ENCODE results near the gene FAM90A1. TPM values are rescaled to one million over a fixed set of nuclear protein-coding genes. Genes with fewer than 3 reads are reported as not detected.
"Not testable (repeated sequence)": the region's sequence is repeated elsewhere in the genome, so short reads cannot be mapped to it uniquely, and the experiment has no call there.

The FAM90A1 gene
- total RNA-seq, 1 experiment from 2014 or later: 0.09 TPM

DNA sequence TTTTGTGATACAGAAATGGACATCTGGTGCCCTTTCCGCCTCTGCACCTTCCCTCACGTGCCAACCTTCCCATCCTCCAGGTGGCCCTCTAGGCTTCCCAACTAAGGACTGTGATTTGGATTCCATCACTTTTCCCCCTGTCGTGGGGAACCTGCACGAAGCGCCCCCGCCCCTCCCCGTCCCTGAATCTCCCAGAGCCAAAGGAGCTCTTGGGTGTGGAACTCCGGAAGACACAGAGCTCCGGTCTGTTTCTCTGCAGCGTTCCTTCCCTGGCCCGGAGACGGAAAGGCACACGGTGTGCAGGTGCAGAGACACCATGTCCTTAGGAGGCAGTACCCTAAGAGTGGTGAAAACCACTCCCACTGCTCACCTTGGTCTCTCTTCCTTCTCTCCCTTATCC is 3.8 kb downstream of the FAM90A1 start:
- not testable (repeated sequence) for H3K4ac ChIP-seq (ENCODE audit: low read depth, low read length); H2BK15ac ChIP-seq (ENCODE audit: low read depth, low read length); H3K14ac ChIP-seq (ENCODE audit: insufficient read depth, low read length); H3K9me3 Mint-ChIP-seq; H3K56ac ChIP-seq (ENCODE audit: insufficient read length, low read depth, low read length); H2BK20ac ChIP-seq (ENCODE audit: low read depth, low read length, poor library complexity, severe bottlenecking); H2AFZ ChIP-seq (ENCODE audit: low read length); H3K4me2 ChIP-seq (ENCODE audit: insufficient read depth, insufficient read length, low read length); H2BK12ac ChIP-seq (ENCODE audit: insufficient read length, low read depth, low read length); H3K27ac ChIP-seq (ENCODE audit: insufficient read length, low read depth, low read length); H3K79me2 ChIP-seq (ENCODE audit: insufficient read depth, low read length); H4K91ac ChIP-seq (ENCODE audit: insufficient read length, low read depth, low read length); H3K36me3 Mint-ChIP-seq (ENCODE audit: insufficient read depth in 1 of 3, low read depth in 3 of 3); H3K23ac ChIP-seq (ENCODE audit: insufficient read length, low read depth, low read length); H4K5ac ChIP-seq (ENCODE audit: insufficient read length, low read depth, low read length); H3K9me3 ChIP-seq (ENCODE audit: control insufficient read depth, low read depth, low read length); H3K23me2 ChIP-seq (ENCODE audit: insufficient read length, low read depth, low read length, poor library complexity, severe bottlenecking); H3K27ac Mint-ChIP-seq; H3K4me3 Mint-ChIP-seq; H2BK120ac ChIP-seq (ENCODE audit: low read depth, low read length, poor library complexity, severe bottlenecking); H4K8ac ChIP-seq (replicated peaks; ENCODE audit: insufficient read length, low read depth, low read length); H3K79me1 ChIP-seq (ENCODE audit: insufficient read depth, low read depth, low read length, poor library complexity, severe bottlenecking); H4K20me1 ChIP-seq (ENCODE audit: control insufficient read depth, insufficient read depth, insufficient read length); H3K9ac ChIP-seq (ENCODE audit: extremely low read depth, insufficient read length, low read length); H2BK5ac ChIP-seq (ENCODE audit: insufficient read length, low read length); H3K18ac ChIP-seq (ENCODE audit: insufficient read length, low read depth, low read length); H3K4me1 ChIP-seq (ENCODE audit: insufficient read depth, low read length); H3K27me3 ChIP-seq (ENCODE audit: insufficient read depth, low read length); DNase-seq; H3T11ph ChIP-seq (ENCODE audit: low read length); H2AK5ac ChIP-seq (ENCODE audit: insufficient read length, low read length)
- peaks cover 20% of the 10 kb centered on the region for H3K27me3 Mint-ChIP-seq (ENCODE audit: low read depth)
- peaks cover 12 to 18% of the 10 kb centered on the region in 2 experiments for H3K4me1 Mint-ChIP-seq
- WGBS (ENCODE audit: extremely low coverage, insufficient read length, low lambda C conversion rate): no CpG with 5 or more reads among the region's 13 CpGs

DNA sequence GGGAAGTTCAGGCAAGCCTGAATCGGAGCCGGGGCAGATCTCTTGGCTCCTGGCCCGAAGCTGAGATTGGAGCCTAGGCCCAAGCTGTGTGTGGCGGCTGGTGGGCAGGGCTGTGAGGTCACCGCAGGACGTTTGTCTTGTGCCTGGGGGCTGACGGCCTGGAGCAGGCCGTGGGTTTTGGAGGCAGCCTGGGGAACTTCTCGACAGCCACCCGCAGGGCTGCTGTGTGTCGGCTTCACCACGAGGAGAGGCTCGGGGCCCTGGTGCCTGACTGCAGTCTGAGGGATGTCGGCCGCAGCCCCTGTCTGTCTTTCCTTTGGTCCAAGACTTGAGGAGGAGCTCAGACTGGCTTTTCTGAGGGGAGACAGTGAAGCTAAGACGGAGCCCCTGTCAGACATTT is 5.1 kb downstream of the FAM90A1 start:
- not testable (repeated sequence) for H2BK20ac ChIP-seq (ENCODE audit: low read depth, low read length, poor library complexity, severe bottlenecking); H3K36me3 Mint-ChIP-seq (ENCODE audit: insufficient read depth in 1 of 3, low read depth in 3 of 3); H3K27ac Mint-ChIP-seq; H3K4me2 ChIP-seq (ENCODE audit: insufficient read depth, insufficient read length, low read length); H4K20me1 ChIP-seq (ENCODE audit: control insufficient read depth, insufficient read depth, insufficient read length); DNase-seq; H2BK120ac ChIP-seq (ENCODE audit: low read depth, low read length, poor library complexity, severe bottlenecking); H3K27me3 ChIP-seq (ENCODE audit: insufficient read depth, low read length); H2BK15ac ChIP-seq (ENCODE audit: low read depth, low read length); H2BK5ac ChIP-seq (ENCODE audit: insufficient read length, low read length); H4K91ac ChIP-seq (ENCODE audit: insufficient read length, low read depth, low read length); H3T11ph ChIP-seq (ENCODE audit: low read length); H3K18ac ChIP-seq (ENCODE audit: insufficient read length, low read depth, low read length); H3K23me2 ChIP-seq (ENCODE audit: insufficient read length, low read depth, low read length, poor library complexity, severe bottlenecking); H3K9me3 ChIP-seq (ENCODE audit: control insufficient read depth, low read depth, low read length); H3K4me3 Mint-ChIP-seq; H3K9ac ChIP-seq (ENCODE audit: extremely low read depth, insufficient read length, low read length); H3K14ac ChIP-seq (ENCODE audit: insufficient read depth, low read length); H2AK5ac ChIP-seq (ENCODE audit: insufficient read length, low read length); H3K4me1 ChIP-seq (ENCODE audit: insufficient read depth, low read length); H3K4ac ChIP-seq (ENCODE audit: low read depth, low read length); H3K9me3 Mint-ChIP-seq; H3K27ac ChIP-seq (ENCODE audit: insufficient read length, low read depth, low read length); H2BK12ac ChIP-seq (ENCODE audit: insufficient read length, low read depth, low read length); H3K56ac ChIP-seq (ENCODE audit: insufficient read length, low read depth, low read length); H4K5ac ChIP-seq (ENCODE audit: insufficient read length, low read depth, low read length); H3K23ac ChIP-seq (ENCODE audit: insufficient read length, low read depth, low read length); H4K8ac ChIP-seq (replicated peaks; ENCODE audit: insufficient read length, low read depth, low read length); H2AFZ ChIP-seq (ENCODE audit: low read length); H3K79me2 ChIP-seq (ENCODE audit: insufficient read depth, low read length); H3K79me1 ChIP-seq (ENCODE audit: insufficient read depth, low read depth, low read length, poor library complexity, severe bottlenecking)
- WGBS (ENCODE audit: extremely low coverage, insufficient read length, low lambda C conversion rate): no CpG with 5 or more reads among the region's 16 CpGs
- Mint-ChIP-seq H3K4me1 (peaks cover 11 to 18% of the 10 kb centered on the region in 2 experiments), H3K27me3 (ENCODE audit: low read depth) (peaks cover 23% of the 10 kb centered on the region)

Measured in H9 (cell line).